ENCODE results near the gene NMT2. TPM values are rescaled to one million over a fixed set of nuclear protein-coding genes. Genes with fewer than 3 reads are reported as not detected.
A peak's percentile ranks its signal among the peaks of the same experiment; 100 is the strongest.

NMT2 gene
- total RNA-seq, 1 experiment from 2014 or later: 26.1 TPM

- no peaks in the 10 kb centered on the region for H3K9me2 ChIP-seq (ENCODE audit: insufficient read depth)
- no peak overlapping the region for H2AFZ ChIP-seq (ENCODE audit: low read depth, low read length, poor library complexity, severe bottlenecking)
- no TSS peak for BruUV-seq (replicated peaks)
- H3K4me1 ChIP-seq (ENCODE audit: control insufficient read depth in 1 of 2, insufficient read depth in 2 of 2, low read length in 2 of 2): no peaks in the 10 kb centered on the region
- no peaks in the 10 kb centered on the region for H3K36me3 ChIP-seq (ENCODE audit: control insufficient read depth in 1 of 2, insufficient read depth in 2 of 2, low read length in 2 of 2)
- no peak overlapping the region for H3K27ac ChIP-seq (ENCODE audit: low read depth, low read length)
- ATAC-seq (peak; percentile 66), DNase-seq (ENCODE audit: low read depth, low spot score) (no peak)
- H3K9me3 ChIP-seq (ENCODE audit: control insufficient read depth in 1 of 2, insufficient read depth in 1 of 2, low read depth in 1 of 2, low read length in 2 of 2): no peaks in the 10 kb centered on the region
- H3K27me3 ChIP-seq (ENCODE audit: insufficient read depth, low read length): no peaks in the 10 kb centered on the region
- intact Hi-C loops (cut with micrococcal nuclease): no loop called here
- no peak overlapping the region for H3K4me3 ChIP-seq (replicated peaks in 1 of 2; ENCODE audit: low read depth in 1 of 2, low read length in 2 of 2)
- TF ChIP-seq RAD21 (IDR thresholded peaks at IDR 0.05; ENCODE audit: low read depth) (peak; percentile 30), CEBPB (IDR thresholded peaks at IDR 0.05; ENCODE audit: low read depth) (no peak), CTCF (IDR thresholded peaks at IDR 0.05 in 2 of 3, conservative IDR thresholded peaks at IDR 0.05 in 1 of 3; ENCODE audit: borderline replicate concordance in 1 of 3, insufficient read depth in 1 of 3, low read depth in 2 of 3, low read length in 2 of 3) (peak in 2 of 3 experiments; percentile 7; a peak in 2 of 6 replicates)
- RAD21 ChIA-PET (ENCODE audit: low non-redundant PET in 1 of 2, low total read pairs in 2 of 2, uncharacterized antibody in 2 of 2, unreplicated experiment in 2 of 2): no interaction called here
- H3K9ac ChIP-seq (ENCODE audit: low read length): no peak overlapping the region
- H4K20me1 ChIP-seq (ENCODE audit: insufficient read depth): no peaks in the 10 kb centered on the region
- CTCF ChIA-PET: no interaction called here
- no peak overlapping the region for H3K4me2 ChIP-seq (ENCODE audit: low read length)
- POLR2A ChIA-PET: no interaction called here
- no peaks in the 10 kb centered on the region for H3K79me2 ChIP-seq (ENCODE audit: insufficient read depth, low read length)
Observed at GRCh38 chr10:15069230-15069629, 99.3 kb downstream of the NMT2 start.

GRCh38 chr10:15068802-15069201 lies 99.7 kb downstream of the NMT2 start:
- ChIA-PET CTCF (no interaction called here), RAD21 (ENCODE audit: low non-redundant PET in 1 of 2, low total read pairs in 2 of 2, uncharacterized antibody in 2 of 2, unreplicated experiment in 2 of 2) (no interaction called here), POLR2A (no interaction called here)
- no TSS peak for BruUV-seq (replicated peaks)
- Histone ChIP-seq H3K27me3 (ENCODE audit: insufficient read depth, low read length) (no peaks in the 10 kb centered on the region), H3K4me3 (replicated peaks in 1 of 2; ENCODE audit: low read depth in 1 of 2, low read length in 2 of 2) (no peak overlapping the region), H4K20me1 (ENCODE audit: insufficient read depth) (no peaks in the 10 kb centered on the region), H3K9me2 (ENCODE audit: insufficient read depth) (no peaks in the 10 kb centered on the region), H3K36me3 (ENCODE audit: control insufficient read depth in 1 of 2, insufficient read depth in 2 of 2, low read length in 2 of 2) (no peaks in the 10 kb centered on the region), H3K4me2 (ENCODE audit: low read length) (no peak overlapping the region), H3K9ac (ENCODE audit: low read length) (no peak overlapping the region), H3K27ac (ENCODE audit: low read depth, low read length) (no peak overlapping the region), H3K9me3 (ENCODE audit: control insufficient read depth in 1 of 2, insufficient read depth in 1 of 2, low read depth in 1 of 2, low read length in 2 of 2) (no peaks in the 10 kb centered on the region), H3K79me2 (ENCODE audit: insufficient read depth, low read length) (no peaks in the 10 kb centered on the region), H3K4me1 (ENCODE audit: control insufficient read depth in 1 of 2, insufficient read depth in 2 of 2, low read length in 2 of 2) (no peaks in the 10 kb centered on the region), H2AFZ (ENCODE audit: low read depth, low read length, poor library complexity, severe bottlenecking) (no peak overlapping the region)
- intact Hi-C loops (cut with micrococcal nuclease): no loop called here
- DNase-seq (ENCODE audit: low read depth, low spot score) (no peak), ATAC-seq (no peak)
- no peak for TF ChIP-seq ELF1 (IDR thresholded peaks at IDR 0.05; ENCODE audit: borderline replicate concordance, low read depth)
- TF ChIP-seq YY1 (IDR thresholded peaks at IDR 0.05; ENCODE audit: extremely low read depth, insufficient replicate concordance, low read depth, low read length): no peak
- TF ChIP-seq FOSL1 (IDR thresholded peaks at IDR 0.05; ENCODE audit: low read depth): no peak
- TF ChIP-seq CBX3 (IDR thresholded peaks at IDR 0.05; ENCODE audit: low read depth): no peak
- TF ChIP-seq POLR2AphosphoS5 (IDR thresholded peaks at IDR 0.05; ENCODE audit: low read depth, low read length): no peak
- TF ChIP-seq SIN3A (IDR thresholded peaks at IDR 0.05; ENCODE audit: low read depth): no peak
- no peak for TF ChIP-seq SP1 (IDR thresholded peaks at IDR 0.05; ENCODE audit: low read depth)
- no peak for TF ChIP-seq SRF (IDR thresholded peaks at IDR 0.05; ENCODE audit: low read depth)
- no peak for TF ChIP-seq CTCF (IDR thresholded peaks at IDR 0.05 in 2 of 3, conservative IDR thresholded peaks at IDR 0.05 in 1 of 3; ENCODE audit: borderline replicate concordance in 1 of 3, insufficient read depth in 1 of 3, low read depth in 2 of 3, low read length in 2 of 3)
- no peak for TF ChIP-seq ZFX (IDR thresholded peaks at IDR 0.05)
- no peak for TF ChIP-seq MAX (IDR thresholded peaks at IDR 0.05)
- TF ChIP-seq EZH2phosphoT487 (IDR thresholded peaks at IDR 0.05; ENCODE audit: borderline replicate concordance): no peak
- TF ChIP-seq TCF7L2 (IDR thresholded peaks at IDR 0.05; ENCODE audit: borderline replicate concordance, extremely low read depth, insufficient read depth, insufficient read length): no peak
- no peak for TF ChIP-seq JUND (IDR thresholded peaks at IDR 0.05)
